Brain microvascular endothelial cell (primary cell): ENCODE data around the gene CYP46A1.

Experiments
- DNase-seq: peaks from one replicate; pipeline ENCODE4 v3.0.0-alpha.2; 2020
- H3K27ac ChIP-seq: fragments of 250-450 bp; sonication (Bioruptor Pico); 2 replicates; pipeline ENCODE4 v1.5.1; 2020; ENCODE audit warnings: mild to moderate bottlenecking, moderate library complexity
- H3K27me3 ChIP-seq: fragments of 250-450 bp; sonication (Bioruptor Pico); replicated peaks from 2 replicates; pipeline ENCODE4 v1.5.1; 2020; ENCODE audit warnings: mild to moderate bottlenecking
- H3K36me3 ChIP-seq: fragments of 250-450 bp; sonication (Bioruptor Pico); replicated peaks from 2 replicates; pipeline ENCODE4 v1.5.1; 2020; ENCODE audit warnings: mild to moderate bottlenecking
- H3K4me3 ChIP-seq: 2 replicates; pipeline ENCODE4 v1.5.1; 2011; ENCODE audit warnings: low read depth, mild to moderate bottlenecking, control low read depth, low read length, moderate library complexity
- in situ Hi-C: cut with HindIII; loops from 2 replicates; pipeline ENCODE4 v1.10.0; 2017; ENCODE audit warnings: low sequenced_read_pairs, low pct_ligation_motif_present
- TF ChIP-seq, protein P1 (sequence below): IDR thresholded peaks from 2 replicates; pipeline ENCODE4 v1.5.1; 2011; ENCODE audit warnings: low read depth, mild to moderate bottlenecking, moderate library complexity, low read length, control low read depth, inconsistent platforms; ENCODE audit errors: missing control alignments

CYP46A1 gene

DNA sequence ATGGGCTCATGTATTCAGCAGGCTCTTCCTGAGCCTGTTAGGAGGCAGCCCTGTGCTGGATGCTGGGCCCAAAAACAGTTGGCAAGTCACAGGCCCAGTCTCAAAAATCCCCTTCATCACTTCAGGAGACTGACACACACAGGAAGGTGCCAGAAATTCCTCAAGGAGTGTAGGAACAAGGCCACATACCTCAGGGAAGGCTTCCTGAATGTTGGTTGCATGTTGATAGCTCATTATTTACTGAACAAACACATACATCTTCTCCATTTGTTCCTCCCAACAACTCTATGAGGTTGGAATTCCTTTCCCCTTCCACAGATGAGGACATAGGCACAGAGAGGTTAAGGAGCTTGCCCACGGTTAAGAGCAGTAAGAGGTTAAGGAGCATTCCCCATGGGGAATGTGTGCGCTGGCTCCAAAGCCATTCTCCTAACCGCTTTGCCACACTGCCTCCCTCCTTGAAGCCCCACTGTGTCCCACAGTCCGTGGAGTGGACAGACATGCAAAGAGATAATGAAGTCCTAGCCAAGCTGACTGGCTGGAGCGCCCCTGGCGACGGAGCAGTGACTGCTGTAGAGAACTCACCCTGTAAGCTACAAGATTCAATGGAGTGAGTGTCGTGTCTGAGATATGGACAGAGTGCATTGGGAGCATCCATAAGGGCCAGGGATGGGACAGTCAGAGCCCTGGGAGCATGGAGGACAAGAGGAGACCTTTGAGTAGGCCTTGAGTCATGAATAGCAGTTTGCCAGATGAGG lies 35.9 kb upstream of the CYP46A1 start:
- TF ChIP-seq, protein P1, sequence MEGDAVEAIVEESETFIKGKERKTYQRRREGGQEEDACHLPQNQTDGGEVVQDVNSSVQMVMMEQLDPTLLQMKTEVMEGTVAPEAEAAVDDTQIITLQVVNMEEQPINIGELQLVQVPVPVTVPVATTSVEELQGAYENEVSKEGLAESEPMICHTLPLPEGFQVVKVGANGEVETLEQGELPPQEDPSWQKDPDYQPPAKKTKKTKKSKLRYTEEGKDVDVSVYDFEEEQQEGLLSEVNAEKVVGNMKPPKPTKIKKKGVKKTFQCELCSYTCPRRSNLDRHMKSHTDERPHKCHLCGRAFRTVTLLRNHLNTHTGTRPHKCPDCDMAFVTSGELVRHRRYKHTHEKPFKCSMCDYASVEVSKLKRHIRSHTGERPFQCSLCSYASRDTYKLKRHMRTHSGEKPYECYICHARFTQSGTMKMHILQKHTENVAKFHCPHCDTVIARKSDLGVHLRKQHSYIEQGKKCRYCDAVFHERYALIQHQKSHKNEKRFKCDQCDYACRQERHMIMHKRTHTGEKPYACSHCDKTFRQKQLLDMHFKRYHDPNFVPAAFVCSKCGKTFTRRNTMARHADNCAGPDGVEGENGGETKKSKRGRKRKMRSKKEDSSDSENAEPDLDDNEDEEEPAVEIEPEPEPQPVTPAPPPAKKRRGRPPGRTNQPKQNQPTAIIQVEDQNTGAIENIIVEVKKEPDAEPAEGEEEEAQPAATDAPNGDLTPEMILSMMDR: no peak
- in situ Hi-C loops: no loop called here
- Histone ChIP-seq H3K27ac (no peak overlapping the region), H3K4me3 (no peak overlapping the region), H3K27me3 (no peaks in the 10 kb centered on the region), H3K36me3 (no peaks in the 10 kb centered on the region)
- DNase-seq: no peak

DNA sequence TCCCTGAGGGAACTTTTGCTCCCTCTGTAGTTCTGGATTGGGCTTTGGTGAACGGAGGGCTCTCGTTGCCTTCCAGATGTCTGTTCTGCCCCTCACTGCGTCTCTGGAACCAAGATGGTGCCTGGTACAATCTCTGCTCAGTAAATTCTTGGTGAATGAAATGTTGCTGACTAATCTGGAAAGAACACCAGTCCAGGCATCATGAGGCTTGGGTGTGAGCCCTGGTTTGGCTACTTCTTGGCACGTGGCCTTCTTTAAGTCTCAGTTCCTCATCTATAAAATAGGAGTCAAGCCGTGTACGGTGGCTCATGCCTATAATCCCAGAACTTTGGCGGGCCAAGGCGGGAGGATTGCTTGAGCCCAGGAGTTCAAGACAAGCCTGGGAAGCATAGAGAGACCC lies 34.9 kb upstream of the CYP46A1 start:
- Histone ChIP-seq H3K4me3 (no peak overlapping the region), H3K36me3 (no peaks in the 10 kb centered on the region), H3K27me3 (no peaks in the 10 kb centered on the region), H3K27ac (no peak overlapping the region)
- DNase-seq: peak; percentile 30
- in situ Hi-C loops: no loop called here
- TF ChIP-seq, protein P1: no peak

DNA sequence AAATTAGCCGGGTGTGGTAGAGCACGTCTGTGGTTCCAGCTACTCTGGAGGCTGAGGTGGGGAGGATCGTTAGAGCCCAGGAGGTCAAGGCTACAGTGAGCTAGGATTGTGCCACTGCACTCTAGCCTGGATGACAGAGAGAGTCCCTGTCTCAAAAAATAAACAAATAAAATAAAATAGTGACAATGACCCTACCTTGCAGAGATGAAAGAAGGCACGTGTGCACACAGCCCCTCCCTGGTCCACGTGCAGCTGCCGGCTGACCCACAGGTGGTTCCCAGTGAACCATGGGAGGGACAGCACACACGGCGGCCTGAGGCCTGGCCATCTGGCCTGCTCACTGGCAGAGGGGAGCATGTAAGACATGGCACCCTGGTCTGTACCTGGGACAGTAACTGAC lies 34.5 kb upstream of the CYP46A1 start:
- no peak overlapping the region for H3K27ac ChIP-seq
- no peaks in the 10 kb centered on the region for H3K36me3 ChIP-seq
- DNase-seq: no peak
- H3K27me3 ChIP-seq: no peaks in the 10 kb centered on the region
- H3K4me3 ChIP-seq: no peak overlapping the region
- TF ChIP-seq, protein P1: no peak
- in situ Hi-C loops: no loop called here

DNA sequence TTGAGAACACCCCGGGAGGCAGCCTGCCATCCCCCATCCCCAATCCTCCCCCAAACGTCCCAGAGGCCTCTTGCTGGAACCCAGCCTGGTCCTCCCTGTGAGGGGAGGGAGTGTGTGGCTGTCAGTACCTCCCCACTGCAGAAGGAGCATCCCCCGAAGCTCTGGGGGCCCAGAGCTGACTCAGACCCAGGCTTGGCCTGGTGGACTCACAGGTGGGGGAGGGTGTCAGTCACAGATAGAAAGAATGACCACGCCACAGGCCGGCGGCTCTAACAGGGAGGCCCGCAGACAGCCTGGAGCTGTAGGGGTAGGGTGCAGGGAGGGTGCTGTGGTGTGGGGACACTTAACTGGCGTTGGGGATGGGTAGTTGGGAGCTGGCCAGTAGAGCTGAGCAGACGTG lies 33.9 kb upstream of the CYP46A1 start:
- TF ChIP-seq, protein P1: no peak
- Histone ChIP-seq H3K27ac (no peak overlapping the region), H3K36me3 (no peaks in the 10 kb centered on the region), H3K4me3 (no peak overlapping the region), H3K27me3 (no peaks in the 10 kb centered on the region)
- in situ Hi-C loops: no loop called here
- no peak for DNase-seq

DNA sequence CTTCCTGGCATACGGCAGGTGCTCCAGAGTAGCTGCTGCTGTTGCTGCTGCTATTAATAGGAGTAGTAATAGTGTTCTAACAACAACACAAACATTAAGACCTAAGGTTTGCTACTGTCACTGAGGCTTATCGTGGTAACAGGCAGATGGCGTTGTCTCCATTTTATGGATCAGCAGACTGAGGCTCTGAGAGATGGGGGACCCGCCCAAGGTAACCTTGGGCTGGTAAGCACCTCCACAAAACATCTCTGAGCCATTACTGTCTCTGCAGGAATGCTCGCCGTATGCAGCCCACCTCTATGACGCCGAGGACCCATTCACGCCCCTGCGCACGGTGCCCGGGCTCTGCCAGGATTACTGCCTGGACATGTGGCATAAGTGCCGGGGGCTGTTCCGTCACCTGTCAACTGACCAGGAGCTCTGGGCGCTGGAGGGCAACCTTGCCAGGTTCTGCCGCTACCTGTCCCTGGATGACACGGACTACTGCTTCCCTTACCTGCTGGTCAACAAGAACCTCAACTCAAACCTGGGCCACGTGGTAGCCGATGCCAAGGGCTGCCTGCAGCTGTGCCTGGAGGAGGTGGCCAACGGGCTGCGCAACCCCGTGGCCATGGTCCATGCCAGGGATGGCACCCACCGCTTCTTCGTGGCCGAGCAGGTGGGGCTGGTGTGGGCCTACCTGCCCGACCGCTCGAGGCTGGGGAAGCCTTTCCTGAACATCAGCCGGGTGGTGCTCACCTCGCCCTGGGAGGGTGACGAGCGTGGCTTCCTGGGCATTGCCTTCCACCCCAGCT lies 31.9 kb upstream of the CYP46A1 start:
- Histone ChIP-seq H3K27ac (no peak overlapping the region), H3K27me3 (no peaks in the 10 kb centered on the region), H3K4me3 (no peak overlapping the region), H3K36me3 (no peaks in the 10 kb centered on the region)
- in situ Hi-C loops: no loop called here
- TF ChIP-seq, protein P1: no peak
- no peak for DNase-seq
